Measurements from ENCODE around the gene ZBED4.

ZBED4 gene

GRCh38 chr22:49937758-49938564 is 84.3 kb downstream of the ZBED4 start:
- no peak for DNase-seq

GRCh38 chr22:49938565-49939136 is 85.0 kb downstream of the ZBED4 start:
- no peak for DNase-seq
